Measurements from ENCODE around the gene OR51L1.

GRCh38 chr11:5011254-5011653 lies 16.6 kb downstream of the OR51L1 start:
- no peak for TF ChIP-seq CTCF (IDR thresholded peaks at IDR 0.05; ENCODE audit: insufficient read depth, low read length)
- TF ChIP-seq GABPA (IDR thresholded peaks at IDR 0.05; ENCODE audit: low read depth) = no peak
- TF ChIP-seq REST (IDR thresholded peaks at IDR 0.05; ENCODE audit: insufficient replicate concordance, low read depth) = no peak
